Keratinocyte (primary cell): ENCODE data around the gene TRIP11. TPM values are rescaled to one million over a fixed set of nuclear protein-coding genes. Genes with fewer than 3 reads are reported as not detected.

ENCODE experiments used
- DNase-seq: peaks from one replicate; pipeline ENCODE4 v3.0.0-alpha.2; 2011; ENCODE audit warnings: low read depth, missing footprints, low spot score
- FAIRE-seq: peaks from 2 replicates; lab custom pipeline; 2011; peaks lifted over from hg19 to GRCh38; lab: Jason Lieb, UNC
- H2AFZ ChIP-seq: 2 replicates; pipeline ENCODE4 v1.6.0; 2012; ENCODE audit warnings: low read length, control low read depth, inconsistent platforms; ENCODE audit not compliant: control insufficient read depth
- H3K27ac ChIP-seq: 2 replicates; pipeline ENCODE4 v1.5.1; 2011; ENCODE audit warnings: low read length; ENCODE audit not compliant: control insufficient read depth, insufficient read depth
- H3K27me3 ChIP-seq: 3 replicates; pipeline ENCODE4 v1.6.0; 2011; ENCODE audit warnings: low read length; ENCODE audit not compliant: control insufficient read depth, insufficient read depth; ENCODE audit errors: extremely low read depth
- H3K36me3 ChIP-seq, 2 experiments: 2 replicates in 1 of 2; 3 replicates in 1 of 2; pipeline ENCODE4 v1.5.1; 2011; ENCODE audit warnings: low read length in 2 of 2, mild to moderate bottlenecking in 1 of 2; ENCODE audit not compliant: control insufficient read depth in 2 of 2, insufficient read depth in 2 of 2; ENCODE audit errors: extremely low read depth in 1 of 2
- H3K4me1 ChIP-seq: 3 replicates; pipeline ENCODE4 v1.5.1; 2011; ENCODE audit warnings: low read length; ENCODE audit not compliant: control insufficient read depth, insufficient read depth; ENCODE audit errors: extremely low read depth
- H3K4me2 ChIP-seq: 3 replicates; pipeline ENCODE4 v1.6.0; 2011; ENCODE audit warnings: low read depth, low read length; ENCODE audit not compliant: control insufficient read depth, insufficient read depth; ENCODE audit errors: extremely low read depth
- H3K4me3 ChIP-seq, 3 experiments: fragments of 200-600 bp in 1 of 3; sonication (generic) in 1 of 3; 2 replicates in 2 of 3; 3 replicates in 1 of 3; pipeline ENCODE4 v1.5.1; 2011 to 2016; ENCODE audit warnings: low read length in 3 of 3, mild to moderate bottlenecking in 3 of 3, control low read depth in 2 of 3, inconsistent platforms in 1 of 3, low read depth in 1 of 3, mixed read lengths in 1 of 3, mixed run types in 1 of 3, moderate library complexity in 1 of 3; ENCODE audit not compliant: control insufficient read depth in 2 of 3, insufficient read depth in 2 of 3; ENCODE audit errors: extremely low read depth in 1 of 3
- H3K79me2 ChIP-seq: 2 replicates; pipeline ENCODE4 v1.6.0; 2012; ENCODE audit warnings: low read length; ENCODE audit not compliant: control insufficient read depth, insufficient read depth
- H3K9ac ChIP-seq: 3 replicates; pipeline ENCODE4 v1.6.0; 2011; ENCODE audit warnings: low read length; ENCODE audit not compliant: control insufficient read depth, insufficient read depth; ENCODE audit errors: extremely low read depth
- H3K9me1 ChIP-seq: 3 replicates; pipeline ENCODE4 v1.6.0; 2011; ENCODE audit warnings: low read length; ENCODE audit not compliant: control insufficient read depth, insufficient read depth; ENCODE audit errors: extremely low read depth
- H3K9me3 ChIP-seq: 2 replicates; pipeline ENCODE4 v1.5.1; 2012; ENCODE audit warnings: low read depth, low read length; ENCODE audit not compliant: control insufficient read depth
- H4K20me1 ChIP-seq: 3 replicates; pipeline ENCODE4 v1.6.0; 2011; ENCODE audit warnings: low read length; ENCODE audit not compliant: control insufficient read depth, insufficient read depth; ENCODE audit errors: extremely low read depth
- CTCF ChIP-seq, 3 experiments: IDR thresholded peaks in 1 of 3; conservative IDR thresholded peaks in 1 of 3; optimal IDR thresholded peaks in 1 of 3; 2 replicates in 2 of 3; 3 replicates in 1 of 3; pipeline versions ENCODE3 to v1.5.1; 2011; ENCODE audit warnings: low read length in 3 of 3, mild to moderate bottlenecking in 3 of 3, moderate library complexity in 2 of 3, control low read depth in 1 of 3, inconsistent platforms in 1 of 3; ENCODE audit not compliant: insufficient read depth in 2 of 3; ENCODE audit errors: extremely low read depth in 1 of 3
- EZH2 ChIP-seq: IDR thresholded peaks from one replicate; pipeline ENCODE4 v1.6.1; 2012; ENCODE audit warnings: inconsistent platforms, mild to moderate bottlenecking, low read length, moderate library complexity
- dilution Hi-C: fragments of 300-500 bp; cut with MboI; formaldehyde crosslinking; loops from one replicate; pipeline ENCODE4 v1.7.0; 2020; ENCODE audit warnings: low sequenced_read_pairs; ENCODE audit not compliant: extremely low pct_ligation_motif_present
- polyA plus RNA-seq, 5 experiments: library from polyadenylated mRNA; depleted of rRNA in 3 of 5; stranded (reverse) in 3 of 5; stranded (forward) in 1 of 5; unstranded in 1 of 5; fragments of >200 nt; gene quantifications; 1 replicate in 1 of 5; 2 replicates in 3 of 5; 3 replicates in 1 of 5; pipeline versions ENCODE4 v1.2.1 to v1.2.3, GENCODE V29; 2011 to 2012; ENCODE audit warnings: missing spikeins in 2 of 5, low read depth in 1 of 5, low replicate concordance in 1 of 5

The TRIP11 gene
- polyA plus RNA-seq, 1 donor (not counting 4 experiments of a cell fraction or from before 2014, with no cell fraction given), result 25.3 TPM

- H3K9ac ChIP-seq, result no peak overlapping the region
- H3K79me2 ChIP-seq, result no peaks in the 10 kb centered on the region
- H2AFZ ChIP-seq, result no peak overlapping the region
- dilution Hi-C loops, result no loop called here
- DNase-seq, result no peak
- no peak overlapping the region for H3K4me2 ChIP-seq
- H3K9me1 ChIP-seq, result no peaks in the 10 kb centered on the region
- no peak for TF ChIP-seq EZH2
- TF ChIP-seq CTCF (optimal IDR thresholded peaks at IDR 0.05 in 1 of 3, IDR thresholded peaks at IDR 0.05 in 1 of 3, conservative IDR thresholded peaks at IDR 0.05 in 1 of 3; ENCODE audit: extremely low read depth in 1 of 3, insufficient read depth in 2 of 3, low read length in 3 of 3), result no peak
- FAIRE-seq, result no peak
- H3K4me3 ChIP-seq, result no peak overlapping the region
- H3K27me3 ChIP-seq, result no peaks in the 10 kb centered on the region
- H3K4me1 ChIP-seq, result no peaks in the 10 kb centered on the region
- no peaks in the 10 kb centered on the region for H4K20me1 ChIP-seq
- no peaks in the 10 kb centered on the region for H3K9me3 ChIP-seq
- H3K36me3 ChIP-seq, result peaks cover 9 to 14% of the 10 kb centered on the region in 2 experiments
- H3K27ac ChIP-seq, result no peak overlapping the region
These were observed 25.8 kb downstream of the TRIP11 start for GRCh38 chr14:92014040-92014439.

GRCh38 chr14:92012121-92012748, 27.6 kb downstream of the TRIP11 start:
- H3K4me2 ChIP-seq, result no peak overlapping the region
- FAIRE-seq (no peak), DNase-seq (no peak)
- dilution Hi-C loops, result no loop called here
- H3K27me3 ChIP-seq, result no peaks in the 10 kb centered on the region
- no peak for TF ChIP-seq CTCF (optimal IDR thresholded peaks at IDR 0.05 in 1 of 3, IDR thresholded peaks at IDR 0.05 in 1 of 3, conservative IDR thresholded peaks at IDR 0.05 in 1 of 3; ENCODE audit: extremely low read depth in 1 of 3, insufficient read depth in 2 of 3, low read length in 3 of 3)
- TF ChIP-seq EZH2, result no peak
- H4K20me1 ChIP-seq, result no peaks in the 10 kb centered on the region
- H3K27ac ChIP-seq, result no peak overlapping the region
- no peaks in the 10 kb centered on the region for H3K9me1 ChIP-seq
- no peak overlapping the region for H3K9ac ChIP-seq
- no peak overlapping the region for H3K4me3 ChIP-seq
- H3K36me3 ChIP-seq, result peaks cover 9 to 13% of the 10 kb centered on the region in 2 experiments
- no peaks in the 10 kb centered on the region for H3K9me3 ChIP-seq
- H2AFZ ChIP-seq, result no peak overlapping the region
- no peaks in the 10 kb centered on the region for H3K4me1 ChIP-seq
- no peaks in the 10 kb centered on the region for H3K79me2 ChIP-seq
